HEK293 (cell line): ENCODE measurements around the gene DAND5.

Experiments
- CTCF ChIA-PET: fragments of 350-600 bp; formaldehyde crosslinking; extraction: SDS; loops from one replicate; lab custom pipeline; 2021; ENCODE audit warnings: antibody characterized with exemption; lab: Yijun Ruan, JAX
- POLR2A ChIA-PET: fragments of 300-600 bp; formaldehyde crosslinking; extraction: SDS; loops from one replicate; lab custom pipeline; 2020; ENCODE audit warnings: antibody characterized with exemption, inconsistent platforms; lab: Yijun Ruan, JAX
- H3K27ac ChIP-seq: fragments of 200-500 bp; sonication (Bioruptor generic); 2 replicates; pipeline ENCODE4 v1.5.1; 2014; ENCODE audit warnings: low read depth, low read length, control low read depth, inconsistent platforms; ENCODE audit errors: extremely low read depth
- H3K36me3 ChIP-seq, 2 experiments: fragments of 200-500 bp in 1 of 2; sonication (Bioruptor generic) in 1 of 2; 1 replicate in 1 of 2; 2 replicates in 1 of 2; pipeline ENCODE4 v1.5.1; 2014 to 2017; ENCODE audit warnings: inconsistent platforms in 2 of 2, low read length in 2 of 2; ENCODE audit not compliant: control insufficient read depth in 2 of 2, insufficient read depth in 1 of 2
- H3K4me1 ChIP-seq: fragments of 200-500 bp; sonication (Bioruptor generic); 2 replicates; pipeline ENCODE4 v1.5.1; 2014; ENCODE audit warnings: mild to moderate bottlenecking, low read length, inconsistent platforms; ENCODE audit not compliant: control insufficient read depth, insufficient read depth
- H3K4me3 ChIP-seq: 2 replicates; pipeline ENCODE4 v1.5.1; 2011; ENCODE audit warnings: low read depth, mild to moderate bottlenecking, control low read depth, low read length, moderate library complexity
- H3K9me3 ChIP-seq: fragments of 200-500 bp; sonication (Bioruptor generic); 2 replicates; pipeline ENCODE4 v1.5.1; 2014; ENCODE audit warnings: low read depth, low read length, inconsistent platforms; ENCODE audit not compliant: control insufficient read depth, insufficient read depth
- GLI4 ChIP-seq: fragments of 450-650 bp; formaldehyde crosslinking; IDR thresholded peaks from 2 replicates; pipeline ENCODE4 v1.5.1; 2016; ENCODE audit warnings: missing biosample characterization, missing genetic modification characterization
- MEIS1 ChIP-seq: sonication (generic); formaldehyde crosslinking; IDR thresholded peaks from 2 replicates; pipeline ENCODE4 v1.8.1; 2022; ENCODE audit warnings: missing genetic modification reagents, mild to moderate bottlenecking, borderline replicate concordance
- PATZ1 ChIP-seq: fragments of 450-650 bp; formaldehyde crosslinking; IDR thresholded peaks from 2 replicates; pipeline ENCODE4 v1.5.1; 2016; ENCODE audit warnings: missing biosample characterization, missing genetic modification characterization
- SP3 ChIP-seq: fragments of 450-650 bp; formaldehyde crosslinking; IDR thresholded peaks from 2 replicates; pipeline ENCODE4 v1.5.1; 2016; ENCODE audit warnings: missing biosample characterization, missing genetic modification characterization
- ZBTB48 ChIP-seq: fragments of 450-650 bp; formaldehyde crosslinking; IDR thresholded peaks from 2 replicates; pipeline ENCODE4 v1.5.1; 2016; ENCODE audit warnings: missing biosample characterization, missing genetic modification characterization
- ZBTB7A ChIP-seq: fragments of 450-650 bp; formaldehyde crosslinking; IDR thresholded peaks from 2 replicates; pipeline ENCODE4 v1.5.1; 2016; ENCODE audit warnings: low read depth, missing biosample characterization, missing genetic modification characterization
- ZNF398 ChIP-seq: fragments of 450-650 bp; formaldehyde crosslinking; IDR thresholded peaks from 2 replicates; pipeline ENCODE4 v1.5.1; 2017; ENCODE audit warnings: missing biosample characterization, missing genetic modification characterization
- ZNF561 ChIP-seq: fragments of 450-650 bp; IDR thresholded peaks from 2 replicates; pipeline ENCODE4 v1.5.1; 2018; ENCODE audit warnings: missing biosample characterization, missing genetic modification characterization, borderline replicate concordance
- ZNF621 ChIP-seq: fragments of 450-650 bp; formaldehyde crosslinking; IDR thresholded peaks from 2 replicates; pipeline ENCODE4 v1.5.1; 2017; ENCODE audit warnings: missing biosample characterization, missing genetic modification characterization
- ZNF639 ChIP-seq: fragments of 450-650 bp; formaldehyde crosslinking; IDR thresholded peaks from 2 replicates; pipeline ENCODE4 v1.5.1; 2016; ENCODE audit warnings: missing biosample characterization, missing genetic modification characterization
- ZNF654 ChIP-seq: fragments of 450-650 bp; formaldehyde crosslinking; IDR thresholded peaks from 2 replicates; pipeline ENCODE4 v1.5.1; 2016; ENCODE audit warnings: low read depth, missing biosample characterization, missing genetic modification characterization
- ZNF660 ChIP-seq: fragments of 450-650 bp; IDR thresholded peaks from 2 replicates; pipeline ENCODE4 v1.5.1; 2018; ENCODE audit warnings: missing biosample characterization, mild to moderate bottlenecking, missing genetic modification characterization
- ZNF692 ChIP-seq: fragments of 450-650 bp; formaldehyde crosslinking; IDR thresholded peaks from 2 replicates; pipeline ENCODE4 v1.5.1; 2016; ENCODE audit warnings: missing biosample characterization, missing genetic modification characterization
- ZNF837 ChIP-seq: fragments of 450-650 bp; formaldehyde crosslinking; IDR thresholded peaks from 2 replicates; pipeline ENCODE4 v1.5.1; 2016; ENCODE audit warnings: missing biosample characterization, missing genetic modification characterization

The DAND5 gene

GRCh38 chr19:12946092-12946721 is 23.2 kb upstream of the DAND5 start (continued):
- TF ChIP-seq ZNF692 (tag by site-specific recombination) (peak; percentile 48; the same call in 1 of the 2 replicates), MEIS1 (CRISPR knock-in tag) (no peak), ZNF639 (tag by site-specific recombination) (no peak), ZBTB7A (tag by site-specific recombination) (no peak), PATZ1 (tag by site-specific recombination) (peak; percentile 51), ZNF660 (tag by site-specific recombination) (peak; percentile 11; the same call in 1 of the 2 replicates)

GRCh38 chr19:12946731-12947496 is 22.5 kb upstream of the DAND5 start:
- Histone ChIP-seq H3K27ac (peak overlapping the region; percentile 83; the same call in 1 of the 2 replicates), H3K9me3 (no peaks in the 10 kb centered on the region), H3K4me3 (peak overlapping the region; percentile 84), H3K4me1 (peaks cover 3% of the 10 kb centered on the region; the same call in 1 of the 2 replicates), H3K36me3 (peaks cover 51 to 75% of the 10 kb centered on the region in 2 experiments)
- TF ChIP-seq ZBTB48 (tag by site-specific recombination) (0 out of 2 replicates have a peak, but pooled peaks have one; percentile 17), ZNF621 (no peak), ZNF561 (tag by site-specific recombination) (no peak), SP3 (no peak), ZNF398 (tag by site-specific recombination) (no peak), ZNF654 (tag by site-specific recombination) (no peak), GLI4 (no peak), ZNF837 (tag by site-specific recombination) (no peak)
- ChIA-PET CTCF (interaction anchor here (1.3 to 6.2 kb wide), 3 partner anchors 19 to 62 kb away, joined by 3 to 31 read pairs (median 4); no protein-coding TSS in a partner anchor), POLR2A (interaction anchor here (0.6 to 2.1 kb wide), 9 partner anchors 8 to 240 kb away, joined by 3 to 12 read pairs (median 5); partner anchors contain the start of genes CALR, FARSA, GADD45GIP1 and GCDH)
